Tibial nerve (tissue), 4 donors: ENCODE data around the gene LRRC52.

Source experiments
- CTCF ChIP-seq, 5 experiments: fragments of 200-600 bp in 3 of 5; fragments of 450-650 bp in 2 of 5; sonication (generic) in 3 of 5; IDR thresholded peaks; one replicate each; pipeline ENCODE4 v1.5.1; 2016 to 2019; ENCODE audit warnings: antibody characterized with exemption in 5 of 5, mild to moderate bottlenecking in 3 of 5, moderate library complexity in 2 of 5
- EP300 ChIP-seq, 2 donors: sonication (generic); formaldehyde crosslinking; IDR thresholded peaks; one replicate each; pipeline ENCODE4 v1.6.1; 2017; ENCODE audit warnings: antibody characterized with exemption in 2 of 2, mild to moderate bottlenecking in 1 of 2
- POLR2A ChIP-seq, 2 donors: fragments of 450-650 bp; IDR thresholded peaks; one replicate each; pipeline ENCODE4 v1.6.1; 2017; ENCODE audit warnings: antibody characterized with exemption in 2 of 2, mild to moderate bottlenecking in 2 of 2, moderate library complexity in 2 of 2

GRCh38 chr1:165494949-165495857 lies 48.6 kb upstream of the LRRC52 start:
- TF ChIP-seq CTCF (IDR thresholded peaks at IDR 0.05) (no peak), POLR2A (IDR thresholded peaks at IDR 0.05) (no peak), EP300 (IDR thresholded peaks at IDR 0.05) (no peak)
